ACC112 (cell line): ENCODE data around the gene GGTA1.

Experiments
- H2AFZ ChIP-seq: fragments of 200-600 bp; sonication (generic); one replicate; pipeline ENCODE4 v1.6.0; 2017; ENCODE audit warnings: antibody characterized with exemption, low read length; ENCODE audit not compliant: unreplicated experiment
- H3K27ac ChIP-seq: fragments of 200-600 bp; sonication (generic); 2 replicates; pipeline ENCODE4 v1.5.1; 2014; ENCODE audit warnings: low read depth, mild to moderate bottlenecking, antibody characterized with exemption, low read length, moderate library complexity
- H3K27me3 ChIP-seq: fragments of 200-600 bp; sonication (generic); 2 replicates; pipeline ENCODE4 v1.6.1; 2014; ENCODE audit warnings: mild to moderate bottlenecking, antibody characterized with exemption, low read length, moderate library complexity, mixed read lengths; ENCODE audit not compliant: insufficient read depth
- H3K36me3 ChIP-seq: fragments of 200-600 bp; sonication (generic); 2 replicates; pipeline ENCODE4 v1.6.1; 2016; ENCODE audit warnings: mild to moderate bottlenecking, antibody characterized with exemption, low read length, moderate library complexity, mixed read lengths; ENCODE audit not compliant: insufficient read depth
- H3K4me1 ChIP-seq: fragments of 200-600 bp; sonication (generic); one replicate; pipeline ENCODE4 v1.6.1; 2016; ENCODE audit warnings: low read length, mixed read lengths; ENCODE audit not compliant: insufficient read depth, unreplicated experiment, control insufficient read depth
- H3K4me3 ChIP-seq: fragments of 200-600 bp; sonication (generic); 2 replicates; pipeline ENCODE4 v1.5.1; 2014; ENCODE audit warnings: mild to moderate bottlenecking, low read depth, low read length
- H3K79me2 ChIP-seq: fragments of 200-600 bp; sonication (generic); one replicate; pipeline ENCODE4 v1.6.0; 2016; ENCODE audit warnings: low read length; ENCODE audit not compliant: control insufficient read depth, unreplicated experiment, insufficient read depth

GGTA1 gene

DNA sequence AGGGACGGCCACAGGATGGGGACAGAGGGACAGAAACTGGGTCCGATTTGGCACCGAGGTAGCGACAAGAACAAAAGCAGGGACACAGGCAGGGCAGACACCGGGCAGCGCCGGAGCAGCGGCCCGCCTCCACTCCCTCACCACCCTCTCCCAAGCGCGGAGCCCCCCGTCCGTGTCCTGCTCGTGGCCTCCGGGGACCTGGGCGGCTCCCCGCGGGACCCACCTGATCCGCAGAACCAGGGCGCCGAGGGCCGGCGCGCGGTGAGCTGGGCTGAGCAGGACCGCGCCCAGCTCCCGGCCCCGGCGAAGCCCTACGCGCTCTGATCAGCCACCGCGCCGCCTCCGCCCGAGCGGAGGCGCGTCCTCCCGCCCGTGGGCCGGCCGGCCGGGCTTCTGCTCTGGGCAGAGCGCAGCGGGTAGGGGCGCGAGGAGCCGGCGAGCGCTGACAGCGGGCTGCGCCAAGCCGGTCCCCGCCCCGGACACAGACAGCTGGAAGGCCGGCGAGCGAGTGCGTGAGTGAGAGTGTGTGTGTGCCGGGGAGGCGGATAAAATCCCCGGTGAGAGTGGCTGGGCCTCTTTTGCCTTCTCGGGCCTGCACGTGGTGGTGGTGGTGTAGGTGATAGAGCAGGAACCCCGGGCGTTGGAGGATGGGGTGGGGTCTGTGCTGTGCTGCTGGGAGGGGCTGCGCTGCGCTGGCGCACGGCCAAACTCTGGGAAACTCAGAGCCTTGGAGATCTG is at the start of gene GGTA1:
GGTA1 (minus strand) TSS at position 418 of the 738 bp plus-strand sequence. CDS start 31,922 bp downstream, outside the sequence.
- peaks cover 33% of the 10 kb centered on the region for H3K27me3 ChIP-seq
- peak within 1 kb of the TSS; percentile 15 for H2AFZ ChIP-seq
- H3K79me2 ChIP-seq, result no peaks in the 10 kb centered on the region
- H3K36me3 ChIP-seq, result no peaks in the 10 kb centered on the region
- peak within 1 kb of the TSS; percentile 72 for H3K4me3 ChIP-seq
- H3K4me1 ChIP-seq, result peaks cover 6% of the 10 kb centered on the region
- H3K27ac ChIP-seq, result no peak within 1 kb of the TSS

GRCh38 chr9:121548666-121549065 is 49.0 kb upstream of the GGTA1 start:
- Histone ChIP-seq H3K27me3 (no peaks in the 10 kb centered on the region), H3K4me1 (peaks cover 6% of the 10 kb centered on the region), H3K27ac (no peak overlapping the region), H3K36me3 (no peaks in the 10 kb centered on the region), H2AFZ (no peak overlapping the region), H3K4me3 (no peak overlapping the region), H3K79me2 (no peaks in the 10 kb centered on the region)

- Histone ChIP-seq H3K4me3 (peak overlapping the region; percentile 55), H3K79me2 (no peaks in the 10 kb centered on the region), H3K4me1 (peaks cover 6% of the 10 kb centered on the region), H3K27me3 (no peaks in the 10 kb centered on the region), H3K27ac (no peak overlapping the region), H3K36me3 (no peaks in the 10 kb centered on the region), H2AFZ (peak overlapping the region; percentile 94)
Measured at GRCh38 chr9:121545875-121546423, 46.3 kb upstream of the GGTA1 start.

DNA sequence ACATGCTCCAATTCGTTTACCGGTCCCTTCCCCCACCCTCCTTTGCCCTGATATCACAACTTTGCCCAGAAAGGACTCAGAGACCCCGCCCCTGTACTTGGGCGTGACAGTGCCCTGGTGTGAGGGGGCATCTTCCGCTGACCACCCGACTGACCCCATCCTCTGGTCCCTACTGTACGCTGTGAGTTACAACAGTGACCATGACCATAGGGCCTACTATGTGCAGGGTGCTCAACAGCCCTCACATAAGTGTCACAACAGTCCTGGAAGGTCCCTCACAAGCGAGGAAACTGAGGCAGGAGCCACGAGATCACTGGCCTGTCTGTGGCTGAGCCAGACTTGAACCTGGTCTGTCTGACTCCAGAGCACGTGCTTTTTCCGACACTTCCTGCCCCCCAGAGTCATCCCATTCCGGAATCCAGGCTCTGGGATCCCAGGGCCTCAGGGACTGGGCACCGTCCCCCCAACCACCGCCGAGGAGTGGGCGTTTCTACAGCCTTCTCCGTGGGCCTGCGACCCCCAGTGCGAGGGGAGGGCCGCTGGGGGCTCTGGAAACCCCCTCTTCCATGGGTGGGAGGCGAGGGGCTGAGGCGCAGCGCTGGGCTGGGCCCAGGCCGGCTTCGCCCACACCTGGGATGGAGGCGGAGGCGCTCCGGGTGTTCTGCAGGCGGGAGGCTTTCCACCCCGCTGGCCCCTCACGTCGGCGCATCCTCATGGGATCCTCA is 45.7 kb upstream of the GGTA1 start:
- no peak overlapping the region for H3K27ac ChIP-seq
- no peaks in the 10 kb centered on the region for H3K36me3 ChIP-seq
- no peaks in the 10 kb centered on the region for H3K27me3 ChIP-seq
- H2AFZ ChIP-seq, result no peak overlapping the region
- no peaks in the 10 kb centered on the region for H3K79me2 ChIP-seq
- no peak overlapping the region for H3K4me3 ChIP-seq
- peaks cover 3% of the 10 kb centered on the region for H3K4me1 ChIP-seq

DNA sequence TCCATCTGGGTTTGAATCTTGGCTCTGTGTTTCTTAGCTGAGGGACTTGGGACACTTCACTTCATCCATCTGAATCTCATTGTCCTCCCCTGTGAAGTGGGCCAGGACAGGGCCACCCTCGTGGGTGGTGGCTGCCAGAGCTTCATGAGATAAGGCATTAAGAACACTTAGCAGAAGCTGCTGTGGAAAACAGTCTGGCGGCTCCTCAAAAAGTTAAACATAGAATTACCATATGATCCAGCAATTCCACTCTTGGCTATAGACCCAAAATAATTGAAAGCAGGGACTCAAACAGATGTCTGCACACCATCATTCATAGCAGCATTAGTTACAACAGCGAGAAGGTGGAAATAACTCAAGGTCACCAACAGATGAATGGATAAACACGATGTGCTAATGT is 42.4 kb upstream of the GGTA1 start:
- Histone ChIP-seq H3K27ac (no peak overlapping the region), H3K27me3 (no peaks in the 10 kb centered on the region), H3K36me3 (no peaks in the 10 kb centered on the region), H3K4me3 (no peak overlapping the region), H3K79me2 (no peaks in the 10 kb centered on the region), H3K4me1 (peaks cover 3% of the 10 kb centered on the region), H2AFZ (no peak overlapping the region)

- no peak overlapping the region for H3K4me3 ChIP-seq
- H3K27ac ChIP-seq, result no peak overlapping the region
- no peak overlapping the region for H2AFZ ChIP-seq
- H3K27me3 ChIP-seq, result no peaks in the 10 kb centered on the region
- H3K79me2 ChIP-seq, result no peaks in the 10 kb centered on the region
- H3K4me1 ChIP-seq, result peaks cover 2% of the 10 kb centered on the region
- no peaks in the 10 kb centered on the region for H3K36me3 ChIP-seq
Measured at GRCh38 chr9:121541256-121541655, 41.6 kb upstream of the GGTA1 start.

DNA sequence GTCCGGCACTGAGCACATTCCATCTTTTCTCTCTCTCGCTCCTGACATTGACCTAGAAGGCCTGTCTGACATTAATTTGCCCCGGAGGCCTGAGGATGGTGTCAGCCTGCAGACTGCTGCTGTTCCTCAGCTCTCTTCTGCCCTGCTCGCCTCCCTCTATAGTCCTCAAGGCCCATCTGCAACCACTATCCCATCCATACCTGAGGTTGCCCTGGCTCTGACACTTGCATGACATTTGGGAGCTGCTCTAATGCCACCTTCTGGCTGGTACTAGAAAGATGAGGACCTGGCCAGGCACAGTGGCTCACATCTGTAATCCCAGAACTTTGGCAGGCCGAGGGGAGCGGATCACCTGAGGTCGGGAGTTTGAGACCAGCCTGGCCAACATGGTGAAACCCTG is 38.6 kb upstream of the GGTA1 start:
- Histone ChIP-seq H3K4me1 (no peaks in the 10 kb centered on the region), H3K36me3 (no peaks in the 10 kb centered on the region), H2AFZ (no peak overlapping the region), H3K27ac (no peak overlapping the region), H3K27me3 (no peaks in the 10 kb centered on the region), H3K79me2 (no peaks in the 10 kb centered on the region), H3K4me3 (no peak overlapping the region)

DNA sequence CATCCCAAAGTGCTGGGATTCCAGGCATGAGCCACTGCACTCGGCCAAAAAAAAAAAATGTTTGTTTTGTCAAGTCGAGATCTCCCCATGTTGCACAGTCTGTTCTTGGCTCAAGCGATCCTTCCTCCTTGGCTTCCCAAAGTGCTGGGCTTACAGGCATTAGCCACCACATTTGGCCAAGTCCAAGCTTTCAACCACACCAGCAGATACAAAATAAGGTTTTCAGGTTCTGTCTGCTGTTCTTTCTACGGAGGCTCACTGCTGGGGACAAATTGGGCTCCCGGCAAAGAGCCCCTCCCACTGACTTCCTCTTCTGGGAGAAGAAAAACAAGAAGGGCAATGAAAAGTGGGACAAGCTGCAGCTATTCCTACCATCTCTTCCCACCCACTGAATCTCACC is 37.6 kb upstream of the GGTA1 start:
- Histone ChIP-seq H3K36me3 (no peaks in the 10 kb centered on the region), H3K27ac (no peak overlapping the region), H3K27me3 (no peaks in the 10 kb centered on the region), H3K79me2 (no peaks in the 10 kb centered on the region), H2AFZ (no peak overlapping the region), H3K4me3 (no peak overlapping the region), H3K4me1 (no peaks in the 10 kb centered on the region)

- Histone ChIP-seq H3K27ac (no peak overlapping the region), H3K4me3 (no peak overlapping the region), H3K36me3 (no peaks in the 10 kb centered on the region), H3K27me3 (no peaks in the 10 kb centered on the region), H2AFZ (no peak overlapping the region), H3K4me1 (peaks cover 3% of the 10 kb centered on the region), H3K79me2 (no peaks in the 10 kb centered on the region)
Measured at GRCh38 chr9:121532881-121533280, 33.2 kb upstream of the GGTA1 start.

DNA sequence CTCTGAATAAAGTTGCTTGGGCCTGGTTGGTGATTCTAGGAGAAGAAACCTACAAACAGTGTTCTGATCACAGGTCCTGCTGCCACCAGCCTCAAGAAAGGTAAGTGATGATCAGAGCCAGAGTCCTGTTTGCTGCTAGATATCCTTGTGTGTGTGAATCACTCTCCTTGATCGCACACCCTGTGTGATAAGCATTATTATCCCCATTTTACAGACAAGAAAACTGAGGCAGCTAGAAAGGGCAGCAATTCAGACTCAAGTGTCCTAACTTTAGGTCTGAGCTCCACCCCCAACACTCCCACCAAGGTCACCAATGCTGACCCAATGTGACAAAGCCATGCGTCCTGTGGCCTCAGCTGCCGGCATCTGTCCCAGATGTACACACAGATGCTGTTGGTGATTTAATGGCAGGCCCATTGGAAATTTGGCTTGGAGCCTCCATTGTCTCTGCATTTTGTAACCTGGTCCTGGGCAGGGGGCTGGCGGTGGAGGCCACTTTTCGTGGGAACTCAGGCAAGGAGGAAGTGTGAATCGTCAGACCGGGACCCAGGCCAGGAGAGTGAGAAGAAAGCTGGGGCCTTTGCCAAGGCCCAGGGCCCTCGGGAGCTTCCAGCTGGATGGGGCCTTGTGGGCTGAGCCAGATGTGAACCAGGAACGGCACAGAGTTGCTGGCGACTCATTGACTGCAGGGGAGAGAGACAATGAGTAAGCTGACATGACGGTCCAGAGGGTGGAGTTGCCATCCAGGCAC is 29.8 kb upstream of the GGTA1 start:
- H3K27ac ChIP-seq, result peak overlapping the region; percentile 57

More for the DNA sequence above, 29.8 kb upstream of the GGTA1 start:
- no peaks in the 10 kb centered on the region for H3K36me3 ChIP-seq
- no peaks in the 10 kb centered on the region for H3K27me3 ChIP-seq
- no peak overlapping the region for H3K4me3 ChIP-seq
- no peaks in the 10 kb centered on the region for H3K79me2 ChIP-seq
- peaks cover 3% of the 10 kb centered on the region for H3K4me1 ChIP-seq
- H2AFZ ChIP-seq, result no peak overlapping the region
